Caco-2 (cell line): Measurements from ENCODE around the gene PTMA. TPM values are rescaled to one million over a fixed set of nuclear protein-coding genes. Genes with fewer than 3 reads are reported as not detected.
A peak's percentile ranks its signal among the peaks of the same experiment; 100 is the strongest.

Experiments used
- BruUV-seq: library from RNA; stranded (reverse); fragments of 400-500 nt; replicated peaks from 2 replicates; lab custom pipeline; 2021; lab: Mats Ljungman, UMichigan
- CTCF ChIA-PET: fragments of 300-600 bp; sonication (Branson Sonifier 250); formaldehyde crosslinking; loops from one replicate; lab custom pipeline; 2022; ENCODE audit warnings: antibody characterized with exemption; lab: Charles Lee
- POLR2A ChIA-PET: fragments of 300-600 bp; sonication (Branson Sonifier 250); formaldehyde crosslinking; loops from one replicate; lab custom pipeline; 2022; ENCODE audit warnings: antibody characterized with exemption; lab: Charles Lee
- DNase-seq, 2 experiments: peaks; one replicate each; pipeline versions ENCODE4 v3.0.0 to v3.0.0-alpha.2; 2020 to 2022
- H3K27me3 ChIP-seq: replicated peaks from 2 replicates; pipeline ENCODE4 v1.6.0; 2011; ENCODE audit warnings: low read length; ENCODE audit not compliant: control insufficient read depth, insufficient read depth
- H3K36me3 ChIP-seq: 2 replicates; pipeline ENCODE4 v1.5.1; 2011; ENCODE audit warnings: low read length; ENCODE audit not compliant: control insufficient read depth, insufficient read depth
- H3K4me1 ChIP-seq: fragments of 250-450 bp; sonication (Bioruptor Pico); 2 replicates; pipeline ENCODE4 v1.5.1; 2020; ENCODE audit warnings: mild to moderate bottlenecking
- H3K4me3 ChIP-seq: 2 replicates; pipeline ENCODE4 v1.5.1; 2011; ENCODE audit warnings: low read depth, mild to moderate bottlenecking, control low read depth, low read length
- H3K9me3 ChIP-seq: fragments of 250-450 bp; sonication (Bioruptor Pico); 2 replicates; pipeline ENCODE4 v1.5.1; 2020; ENCODE audit warnings: mild to moderate bottlenecking, moderate library complexity
- H3K27ac Mint-ChIP-seq: one replicate; pipeline ENCODE4 v1.8.0; 2022; ENCODE audit warnings: mixed read lengths; ENCODE audit not compliant: unreplicated experiment
- H3K27me3 Mint-ChIP-seq: one replicate; pipeline ENCODE4 v1.8.0; 2022; ENCODE audit warnings: mixed read lengths; ENCODE audit not compliant: insufficient read depth, unreplicated experiment
- H3K36me3 Mint-ChIP-seq: one replicate; pipeline ENCODE4 v1.8.0; 2022; ENCODE audit warnings: mild to moderate bottlenecking, mixed read lengths; ENCODE audit not compliant: insufficient read depth, unreplicated experiment
- H3K4me1 Mint-ChIP-seq: one replicate; pipeline ENCODE4 v1.8.0; 2022; ENCODE audit warnings: low read depth, mixed read lengths; ENCODE audit not compliant: unreplicated experiment
- H3K4me3 Mint-ChIP-seq: one replicate; pipeline ENCODE4 v1.8.0; 2022; ENCODE audit warnings: mild to moderate bottlenecking, moderate library complexity, mixed read lengths; ENCODE audit not compliant: unreplicated experiment
- H3K9me3 Mint-ChIP-seq: one replicate; pipeline ENCODE4 v1.8.0; 2022; ENCODE audit warnings: mixed read lengths; ENCODE audit not compliant: unreplicated experiment
- CTCF ChIP-seq, 2 experiments: fragments of 200-600 bp in 1 of 2; IDR thresholded peaks; 1 replicate in 1 of 2; 2 replicates in 1 of 2; pipeline versions ENCODE4 v1.5.1 to v1.8.0; 2011 to 2022; ENCODE audit warnings: antibody characterized with exemption in 1 of 2, control low read depth in 1 of 2, inconsistent platforms in 1 of 2, low read depth in 1 of 2, low read length in 1 of 2, mild to moderate bottlenecking in 1 of 2, moderate library complexity in 1 of 2; ENCODE audit not compliant: insufficient read depth in 1 of 2, severe bottlenecking in 1 of 2, unreplicated experiment in 1 of 2
- intact Hi-C: fragments of 100-400 bp; cut with micrococcal nuclease; formaldehyde crosslinking; loops from one replicate; pipeline ENCODE4 v1.10.0; 2022; ENCODE audit not compliant: unreplicated experiment
- total RNA-seq: library from RNA; stranded (reverse); gene quantifications from 2 replicates; pipeline ENCODE4 v1.2.3, GENCODE V29; 2022

Gene PTMA
- total RNA-seq, 1 experiment from 2014 or later, result 669 TPM

- intact Hi-C loops, result loop anchor here (1.0 kb wide), 1 partner anchor 8 kb away; no protein-coding TSS in a partner anchor
- Histone ChIP-seq H3K9me3 (no peaks in the 10 kb centered on the region), H3K4me3 (peak overlapping the region; percentile 41), H3K27me3 (no peaks in the 10 kb centered on the region), H3K36me3 (no peaks in the 10 kb centered on the region), H3K4me1 (peaks cover 33% of the 10 kb centered on the region)
- BruUV-seq, result TSS peak; percentile 53
- POLR2A ChIA-PET, result interaction anchor here (0.6 to 2.3 kb wide), 12 partner anchors 10 to 1064 kb away, joined by 3 to 28 read pairs (median 4); partner anchors contain the start of genes PTMA and TIGD1
- Mint-ChIP-seq H3K36me3 (peaks cover 14% of the 10 kb centered on the region), H3K9me3 (no peaks in the 10 kb centered on the region), H3K4me1 (peaks cover 7% of the 10 kb centered on the region), H3K4me3 (peak overlapping the region; percentile 77), H3K27me3 (no peaks in the 10 kb centered on the region), H3K27ac (peak overlapping the region; percentile 96)
- CTCF ChIA-PET, result interaction anchor here (0.7 to 3.0 kb wide), 7 partner anchors 8 to 53 kb away, joined by 3 to 18 read pairs (median 4); no protein-coding TSS in a partner anchor
- no peak for TF ChIP-seq CTCF (IDR thresholded peaks at IDR 0.05; ENCODE audit: insufficient read depth in 1 of 2, low read depth in 1 of 2, low read length in 1 of 2, severe bottlenecking in 1 of 2, unreplicated experiment in 1 of 2)
- DNase-seq, result no peak
Measured at GRCh38 chr2:231667096-231667427, 41.3 kb upstream of the PTMA start.

GRCh38 chr2:231667496-231667895, 40.8 kb upstream of the PTMA start:
- Histone ChIP-seq H3K36me3 (no peaks in the 10 kb centered on the region), H3K9me3 (no peaks in the 10 kb centered on the region), H3K27me3 (no peaks in the 10 kb centered on the region), H3K4me1 (peaks cover 38% of the 10 kb centered on the region), H3K4me3 (peak overlapping the region; percentile 41)
- Mint-ChIP-seq H3K27me3 (no peaks in the 10 kb centered on the region), H3K36me3 (peaks cover 13% of the 10 kb centered on the region), H3K27ac (peak overlapping the region; percentile 96), H3K9me3 (no peaks in the 10 kb centered on the region), H3K4me3 (peak overlapping the region; percentile 77), H3K4me1 (peaks cover 7% of the 10 kb centered on the region)
- no peak for DNase-seq
- no TSS peak for BruUV-seq
- intact Hi-C loops, result loop anchor here (1.0 kb wide), 1 partner anchor 8 kb away; no protein-coding TSS in a partner anchor
- TF ChIP-seq CTCF (IDR thresholded peaks at IDR 0.05; ENCODE audit: insufficient read depth in 1 of 2, low read depth in 1 of 2, low read length in 1 of 2, severe bottlenecking in 1 of 2, unreplicated experiment in 1 of 2), result no peak
- ChIA-PET POLR2A (interaction anchor here (0.6 to 2.3 kb wide), 11 partner anchors 10 to 883 kb away, joined by 3 to 28 read pairs (median 4); partner anchors contain the start of genes PTMA and TIGD1), CTCF (interaction anchor here (0.7 to 3.0 kb wide), 7 partner anchors 8 to 54 kb away, joined by 3 to 18 read pairs (median 4); no protein-coding TSS in a partner anchor)

- H3K27ac Mint-ChIP-seq, result no peak overlapping the region
- no peak for DNase-seq
- intact Hi-C loops, result no loop called here
- H3K27me3 Mint-ChIP-seq, result no peaks in the 10 kb centered on the region
- no peaks in the 10 kb centered on the region for H3K9me3 Mint-ChIP-seq
- Histone ChIP-seq H3K9me3 (no peaks in the 10 kb centered on the region), H3K4me3 (no peak overlapping the region), H3K4me1 (peaks cover 38% of the 10 kb centered on the region), H3K36me3 (no peaks in the 10 kb centered on the region), H3K27me3 (no peaks in the 10 kb centered on the region)
- no TSS peak for BruUV-seq
- POLR2A ChIA-PET, result no interaction called here
- CTCF ChIA-PET, result no interaction called here
- no peak for TF ChIP-seq CTCF (IDR thresholded peaks at IDR 0.05; ENCODE audit: insufficient read depth in 1 of 2, low read depth in 1 of 2, low read length in 1 of 2, severe bottlenecking in 1 of 2, unreplicated experiment in 1 of 2)
- no peak overlapping the region for H3K4me3 Mint-ChIP-seq
- H3K36me3 Mint-ChIP-seq, result peaks cover under 1% of the 10 kb centered on the region
- peaks cover 8% of the 10 kb centered on the region for H3K4me1 Mint-ChIP-seq
Measured at GRCh38 chr2:231668981-231669380, 39.3 kb upstream of the PTMA start.
